ENCODE data around the gene CDKN1C.

The CDKN1C gene

GRCh38 chr11:2853401-2853800, 32.2 kb downstream of the CDKN1C start:
- no peak for DNase-seq (ENCODE audit: insufficient read length, low spot score)

GRCh38 chr11:2849994-2850770, 35.4 kb downstream of the CDKN1C start:
- FAIRE-seq (no peak), DNase-seq (ENCODE audit: insufficient read length, low spot score) (no peak)

More at GRCh38 chr11:2853401-2853800, 32.2 kb downstream of the CDKN1C start:
- FAIRE-seq = no peak

- FAIRE-seq (no peak), DNase-seq (ENCODE audit: insufficient read length, low spot score) (no peak)
Observed at GRCh38 chr11:2848497-2848896, 37.1 kb downstream of the CDKN1C start.

- no peak for DNase-seq (ENCODE audit: insufficient read length, low spot score)
- FAIRE-seq = no peak
Observed at GRCh38 chr11:2847561-2847960, 38.0 kb downstream of the CDKN1C start.

GRCh38 chr11:2846470-2846869, 39.1 kb downstream of the CDKN1C start:
- no peak for FAIRE-seq
- no peak for DNase-seq (ENCODE audit: insufficient read length, low spot score)

GRCh38 chr11:2846056-2846455, 39.5 kb downstream of the CDKN1C start:
- FAIRE-seq = peak; percentile 31
- no peak for DNase-seq (ENCODE audit: insufficient read length, low spot score)

- DNase-seq (ENCODE audit: insufficient read length, low spot score) (no peak), FAIRE-seq (no peak)
Observed at GRCh38 chr11:2844996-2845395, 40.6 kb downstream of the CDKN1C start.

- DNase-seq (ENCODE audit: insufficient read length, low spot score) = no peak
- no peak for FAIRE-seq
Observed at GRCh38 chr11:2844116-2844842, 41.3 kb downstream of the CDKN1C start.

GRCh38 chr11:2843551-2843950, 42.0 kb downstream of the CDKN1C start:
- FAIRE-seq (no peak), DNase-seq (ENCODE audit: insufficient read length, low spot score) (no peak)

- DNase-seq (ENCODE audit: insufficient read length, low spot score) (no peak), FAIRE-seq (no peak)
Observed at GRCh38 chr11:2842876-2843275, 42.7 kb downstream of the CDKN1C start.

- no peak for DNase-seq (ENCODE audit: insufficient read length, low spot score)
- no peak for FAIRE-seq
Observed at GRCh38 chr11:2841411-2842190, 44.0 kb downstream of the CDKN1C start.

- FAIRE-seq = no peak
- no peak for DNase-seq (ENCODE audit: insufficient read length, low spot score)
Observed at GRCh38 chr11:2839395-2839943, 46.1 kb downstream of the CDKN1C start.

GRCh38 chr11:2838676-2839294, 46.8 kb downstream of the CDKN1C start:
- DNase-seq (ENCODE audit: insufficient read length, low spot score) (no peak), FAIRE-seq (no peak)

GRCh38 chr11:2838091-2838490, 47.5 kb downstream of the CDKN1C start:
- DNase-seq (ENCODE audit: insufficient read length, low spot score) (no peak), FAIRE-seq (peak; percentile 4)

GRCh38 chr11:2837651-2838050, 47.9 kb downstream of the CDKN1C start:
- no peak for DNase-seq (ENCODE audit: insufficient read length, low spot score)
- no peak for FAIRE-seq

GRCh38 chr11:2837096-2837601, 48.4 kb downstream of the CDKN1C start:
- FAIRE-seq (no peak), DNase-seq (ENCODE audit: insufficient read length, low spot score) (peak; percentile 76)

- no peak for FAIRE-seq
- no peak for DNase-seq (ENCODE audit: insufficient read length, low spot score)
Observed at GRCh38 chr11:2836315-2837095, 49.1 kb downstream of the CDKN1C start.

GRCh38 chr11:2835751-2836150, 49.8 kb downstream of the CDKN1C start:
- DNase-seq (ENCODE audit: insufficient read length, low spot score) (no peak), FAIRE-seq (no peak)

- FAIRE-seq (no peak), DNase-seq (ENCODE audit: insufficient read length, low spot score) (no peak)
Observed at GRCh38 chr11:2835296-2835695, 50.3 kb downstream of the CDKN1C start.

Data from HTR-8/SVneo (cell line).